G401 (cell line): Measurements from ENCODE around the gene FICD. TPM values are rescaled to one million over a fixed set of nuclear protein-coding genes. Genes with fewer than 3 reads are reported as not detected.
"Not testable (repeated sequence)": the region's sequence is repeated elsewhere in the genome, so short reads cannot be mapped to it uniquely, and the experiment has no call there.

Experiments
- DNase-seq: peaks from one replicate; pipeline ENCODE4 v3.0.0-alpha.2; 2015; ENCODE audit warnings: low spot score
- in situ Hi-C: cut with HindIII; loops from 2 replicates; pipeline ENCODE4 v1.10.0; 2016; ENCODE audit warnings: low sequenced_read_pairs, mixed read lengths
- total RNA-seq: library from RNA; depleted of rRNA; stranded (reverse); fragments of >200 nt; shearing (Covaris generic); gene quantifications from 2 replicates; pipeline ENCODE4 v1.2.3, GENCODE V29; 2014

Gene FICD
- total RNA-seq, 1 experiment from 2014 or later = 1.7 TPM

GRCh38 chr12:108526482-108527165 is 11.5 kb downstream of the FICD start:
- DNase-seq = no peak
- in situ Hi-C loops = no loop called here

DNA sequence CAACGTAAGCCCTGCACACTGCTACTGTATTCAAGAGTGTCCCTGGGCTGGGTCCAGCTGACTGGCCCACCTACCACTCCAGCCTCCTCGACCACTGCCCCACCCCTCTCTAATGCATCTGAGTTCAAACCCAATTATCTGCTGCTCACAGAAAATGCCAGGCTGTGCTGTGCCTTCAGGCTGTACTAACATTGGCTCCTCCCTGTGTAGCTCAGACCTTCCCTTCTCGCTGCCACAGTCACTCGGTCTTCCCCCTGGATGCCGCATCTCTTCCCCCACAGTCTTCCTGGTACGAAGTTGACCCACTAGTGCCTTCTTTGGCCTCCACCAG is 12.1 kb downstream of the FICD start:
- in situ Hi-C loops = no loop called here

GRCh38 chr12:108530161-108530560 is 15.1 kb downstream of the FICD start:
- no peak for DNase-seq
- in situ Hi-C loops = no loop called here

More for the DNA sequence above, 12.1 kb downstream of the FICD start:
- DNase-seq = no peak

DNA sequence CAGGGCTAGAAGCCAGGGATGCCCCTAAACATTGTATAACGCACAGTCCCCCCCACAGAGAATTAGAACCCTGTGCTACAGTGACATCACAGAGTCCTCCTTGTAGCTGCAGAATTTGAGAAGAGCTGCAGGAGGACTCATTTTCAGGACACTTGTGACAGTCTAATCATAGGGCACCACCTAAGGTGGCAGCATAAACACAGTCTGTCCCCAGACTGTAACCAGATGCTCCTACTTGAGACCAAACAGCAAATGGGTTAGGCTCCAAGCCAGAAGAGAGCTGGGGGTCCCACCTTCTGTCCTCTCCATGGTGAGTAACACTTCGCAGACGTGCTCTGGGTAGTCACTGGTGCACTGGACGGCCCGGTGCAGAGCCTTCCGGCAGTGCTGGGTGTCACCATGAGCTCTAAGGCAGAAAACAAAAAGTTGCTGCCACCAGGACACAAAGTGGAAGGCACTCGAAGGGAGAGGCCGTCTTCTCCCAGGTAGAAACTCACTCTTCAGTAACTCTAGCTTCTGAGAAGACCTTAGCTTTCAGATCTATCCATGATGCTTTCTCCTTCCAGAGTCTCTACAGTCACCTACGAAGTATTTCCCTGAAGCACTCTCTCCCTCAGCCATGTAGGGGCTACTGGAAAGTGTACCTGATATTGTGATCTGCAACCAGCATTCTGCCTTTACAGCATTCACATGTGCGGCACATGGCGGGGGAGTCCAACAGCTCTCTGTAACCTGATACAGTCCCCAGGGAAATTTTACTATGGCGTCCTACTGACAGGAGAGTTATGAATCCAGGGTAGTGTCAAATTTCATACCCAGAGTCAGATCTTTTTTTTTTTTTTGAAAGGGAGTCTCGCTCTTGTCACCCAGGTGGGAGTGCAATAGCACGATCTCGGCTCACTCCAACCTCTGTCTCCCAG is 17.1 kb downstream of the FICD start:
- in situ Hi-C loops = no loop called here

DNA sequence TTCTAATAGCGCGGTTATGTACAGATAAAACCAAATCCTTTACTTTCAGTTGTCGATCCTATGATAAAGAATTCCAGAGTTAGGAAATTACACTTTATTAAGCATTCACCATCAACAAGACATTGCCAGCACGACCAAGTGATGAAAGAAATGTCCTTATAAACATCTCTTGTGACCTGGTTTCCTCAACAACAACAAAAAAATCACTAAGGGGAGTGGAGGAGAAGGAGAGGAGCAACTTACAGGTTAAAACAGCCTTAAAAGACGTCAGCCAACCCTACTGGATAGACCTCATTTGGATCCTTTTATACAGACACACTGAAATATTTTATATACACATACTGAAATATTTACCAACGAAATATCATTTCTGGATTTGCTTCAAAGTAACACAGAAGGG is 23.1 kb downstream of the FICD start:
- DNase-seq = no peak
- in situ Hi-C loops = no loop called here

More for the DNA sequence above, 17.1 kb downstream of the FICD start:
- no peak for DNase-seq

- in situ Hi-C loops = no loop called here
- no peak for DNase-seq
These were observed 23.6 kb downstream of the FICD start for GRCh38 chr12:108538616-108539195.

GRCh38 chr12:108542320-108542719 is 27.2 kb downstream of the FICD start:
- in situ Hi-C loops = no loop called here
- no peak for DNase-seq

GRCh38 chr12:108543652-108544051 is 28.6 kb downstream of the FICD start:
- DNase-seq = no peak
- in situ Hi-C loops = no loop called here

- no peak for DNase-seq
- in situ Hi-C loops = no loop called here
These were observed 32.6 kb downstream of the FICD start for GRCh38 chr12:108547686-108548085.

DNA sequence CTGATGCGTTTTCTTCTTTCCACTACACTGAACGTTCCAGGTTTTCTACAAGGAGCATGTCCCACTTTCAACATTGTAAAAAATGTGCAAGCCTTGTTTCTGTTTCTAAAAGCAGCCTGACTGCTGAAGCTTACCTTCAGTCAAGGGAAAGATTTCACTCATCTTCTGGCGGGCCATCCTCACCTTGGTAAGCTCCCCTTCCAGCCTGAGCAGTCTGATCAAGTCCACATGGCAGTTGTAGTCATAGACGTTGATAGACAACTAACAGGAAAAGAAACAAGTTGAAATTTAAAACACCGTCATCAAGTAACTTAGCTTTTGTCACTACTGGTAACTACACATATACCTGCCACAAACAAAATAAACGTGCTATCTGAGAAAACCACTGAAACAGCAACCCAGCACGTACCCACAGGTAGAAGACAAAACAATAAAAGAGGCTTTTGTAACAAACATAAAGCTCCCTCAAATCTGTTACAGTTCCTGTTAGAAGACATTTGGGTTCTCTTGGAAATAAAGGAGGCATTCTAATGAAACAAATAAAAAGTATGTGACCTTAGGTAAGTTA is 34.0 kb downstream of the FICD start:
- in situ Hi-C loops = no loop called here
- DNase-seq = no peak

DNA sequence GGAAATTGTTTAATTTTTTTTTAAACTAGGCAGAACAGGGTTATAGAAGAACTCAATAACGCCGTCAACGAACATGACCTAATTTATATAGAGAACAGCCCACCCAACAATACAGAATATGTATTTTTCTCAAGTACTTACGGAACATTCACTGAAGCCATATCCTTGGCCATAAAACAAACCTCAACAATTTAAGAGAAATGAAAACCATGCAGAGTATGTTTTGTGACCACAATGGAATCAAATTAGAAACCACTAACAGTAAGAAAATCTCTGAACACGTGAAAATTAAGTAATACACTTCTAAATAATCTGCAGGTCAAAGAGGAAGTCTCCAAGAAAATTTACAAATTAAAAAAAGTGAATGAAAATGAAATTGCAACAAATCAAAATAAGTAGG is 36.5 kb downstream of the FICD start:
- in situ Hi-C loops = no loop called here
- no peak for DNase-seq

- no peak for DNase-seq
- in situ Hi-C loops = no loop called here
These were observed 38.7 kb downstream of the FICD start for GRCh38 chr12:108553799-108554198.

- DNase-seq, in situ Hi-C loops: not testable (repeated sequence)
These were observed 40.3 kb downstream of the FICD start for GRCh38 chr12:108555383-108555782.

GRCh38 chr12:108559007-108559655 is 44.1 kb downstream of the FICD start:
- in situ Hi-C loops = no loop called here
- DNase-seq = no peak

DNA sequence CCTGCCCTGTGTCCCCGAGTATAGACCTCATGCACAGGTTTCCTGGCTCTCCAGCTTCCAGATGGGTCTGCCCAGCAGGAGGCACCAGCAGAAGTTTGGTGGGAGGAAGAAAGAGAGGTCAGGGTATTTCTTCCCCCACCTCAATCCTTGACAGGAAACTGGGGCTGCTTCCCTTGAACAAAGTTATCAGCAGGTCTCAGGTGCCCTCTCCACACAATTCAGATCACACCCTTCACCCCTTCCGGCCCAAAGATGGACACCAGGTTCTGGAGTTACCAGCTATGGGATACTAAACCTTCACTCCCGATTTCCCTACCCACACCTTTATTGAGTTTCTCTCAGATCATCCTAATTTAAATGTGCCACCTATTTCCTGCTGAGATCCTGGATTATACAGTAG is 44.7 kb downstream of the FICD start:
- in situ Hi-C loops = no loop called here
- DNase-seq = no peak

GRCh38 chr12:108560321-108560721 is 45.2 kb downstream of the FICD start:
- no peak for DNase-seq
- in situ Hi-C loops = no loop called here

DNA sequence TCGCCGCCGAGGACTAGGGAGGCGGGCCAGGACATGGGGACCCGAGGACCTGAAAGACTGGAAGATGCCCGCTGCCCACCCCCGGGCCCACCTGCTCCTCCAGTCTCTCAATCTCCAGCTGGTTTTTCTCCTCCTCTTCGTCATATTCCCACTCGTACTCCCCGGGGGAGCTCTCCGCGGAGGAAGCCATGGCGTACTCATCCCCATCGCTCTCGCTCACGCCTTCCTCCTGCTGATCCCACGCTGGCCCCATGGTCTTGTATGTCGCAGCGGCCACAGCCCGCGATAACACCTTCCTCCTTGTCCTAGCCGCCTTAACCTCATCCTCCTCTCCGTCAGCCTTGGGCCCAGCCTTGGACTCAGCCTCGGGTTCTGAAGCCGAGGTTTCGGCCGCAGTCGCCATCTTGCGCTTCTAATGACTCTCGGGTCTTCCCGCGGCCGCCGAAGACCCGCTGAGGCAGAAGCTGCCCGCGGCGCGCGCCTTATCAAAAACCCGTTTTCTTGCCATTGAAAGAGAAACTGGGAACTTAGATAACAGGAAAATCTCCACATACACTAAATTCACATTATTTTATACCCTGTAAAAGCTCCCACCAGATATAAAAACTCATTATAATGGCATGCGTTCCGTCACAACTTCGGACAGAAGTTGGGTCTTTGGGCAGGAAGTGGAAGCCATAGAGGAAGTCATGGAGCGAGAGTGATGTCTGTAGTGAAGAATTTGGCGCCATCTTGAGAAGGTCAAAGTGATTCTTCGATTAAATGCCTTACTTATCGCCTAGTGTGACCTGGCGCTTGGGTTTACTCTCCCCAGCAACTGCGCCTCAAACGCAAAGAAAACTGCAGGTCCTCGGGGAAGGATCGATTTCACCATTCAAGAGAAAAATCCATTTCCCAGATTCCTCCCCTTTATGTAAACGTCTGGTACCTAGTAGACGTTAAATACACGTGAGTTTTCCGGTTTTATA is 46.0 kb downstream of the FICD start, which contains the start of gene SART3:
SART3 (minus strand) TSS at position 422 of the 968 bp plus-strand sequence; CDS start at position 403, 19 bp downstream.
- in situ Hi-C loops = no loop called here
- peak; percentile 95 for DNase-seq

DNA sequence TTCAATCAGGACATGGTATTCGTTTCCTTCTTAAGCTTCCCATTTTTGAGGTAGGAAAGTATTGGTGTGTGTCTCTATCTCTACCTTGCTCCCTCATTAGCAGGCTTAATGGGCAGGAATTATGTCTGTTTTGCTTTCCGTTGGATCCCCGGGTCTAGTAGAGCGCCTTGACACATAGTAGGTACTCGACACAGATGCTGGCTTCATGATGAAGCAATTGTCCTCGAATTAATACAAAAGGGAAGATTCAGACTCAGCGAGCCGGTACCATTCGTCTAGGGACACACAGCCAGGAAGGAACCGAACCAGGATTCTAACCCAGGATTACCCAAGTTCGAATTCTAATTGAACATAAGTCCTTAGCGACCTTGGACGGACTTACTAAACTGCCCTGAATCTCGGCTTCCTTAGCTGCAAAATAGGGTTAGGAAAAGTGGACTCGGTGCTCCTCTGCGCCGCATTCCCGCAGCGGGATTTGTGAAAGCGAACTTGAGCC is 46.8 kb downstream of the FICD start:
- in situ Hi-C loops = no loop called here
- DNase-seq = no peak
